GM15510 (cell line): Measurements from ENCODE around the gene CMTM6.

ENCODE experiments used
- POLR2A ChIP-seq: IDR thresholded peaks from 3 replicates; pipeline ENCODE4 v1.6.1; 2011; ENCODE audit warnings: borderline replicate concordance; ENCODE audit not compliant: insufficient read length; ENCODE audit errors: extremely low read depth

CMTM6 gene, protein sequence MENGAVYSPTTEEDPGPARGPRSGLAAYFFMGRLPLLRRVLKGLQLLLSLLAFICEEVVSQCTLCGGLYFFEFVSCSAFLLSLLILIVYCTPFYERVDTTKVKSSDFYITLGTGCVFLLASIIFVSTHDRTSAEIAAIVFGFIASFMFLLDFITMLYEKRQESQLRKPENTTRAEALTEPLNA

DNA sequence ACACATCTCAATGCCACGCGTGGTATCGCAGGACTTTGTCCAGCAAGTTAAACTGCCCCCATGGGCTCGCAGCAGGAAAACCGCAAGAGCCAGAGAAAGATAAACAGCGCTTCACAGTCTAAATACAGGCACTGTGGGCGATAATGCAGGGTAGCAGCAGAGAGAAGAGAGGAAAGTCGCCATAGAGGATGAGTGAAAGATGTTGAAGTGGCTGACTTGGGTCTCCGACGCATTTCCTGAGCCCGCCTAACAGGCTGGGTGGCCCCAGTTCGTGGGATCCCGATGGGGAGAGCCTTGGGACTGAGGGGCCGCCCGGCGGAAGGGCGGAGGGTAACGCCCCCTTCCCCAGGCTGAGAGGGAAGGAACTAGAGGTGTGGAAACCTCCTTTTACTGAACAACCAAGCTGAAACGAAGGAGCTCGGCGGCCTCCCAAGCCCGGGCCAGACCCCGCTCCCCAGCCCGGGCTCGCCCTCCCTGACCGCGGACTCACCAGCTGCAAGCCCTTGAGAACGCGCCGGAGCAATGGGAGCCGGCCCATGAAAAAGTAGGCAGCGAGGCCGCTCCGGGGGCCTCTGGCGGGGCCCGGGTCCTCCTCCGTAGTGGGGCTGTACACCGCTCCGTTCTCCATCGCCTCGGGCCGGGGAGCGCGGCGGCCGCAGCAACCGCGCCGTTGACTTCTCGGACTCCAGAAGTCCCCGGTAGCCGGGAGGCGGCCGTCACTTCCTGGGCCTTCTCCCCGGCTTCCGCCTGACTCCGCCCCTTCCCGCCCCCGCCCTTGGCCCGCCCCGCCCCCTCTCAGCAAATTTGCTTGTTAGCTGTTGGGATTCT, at the start of gene CMTM6:
TSS of gene CMTM6 (minus strand) at position 735 of the 828 bp plus-strand sequence. CDS start at position 628, 107 bp downstream.
- peak; percentile 86 for TF ChIP-seq POLR2A

DNA sequence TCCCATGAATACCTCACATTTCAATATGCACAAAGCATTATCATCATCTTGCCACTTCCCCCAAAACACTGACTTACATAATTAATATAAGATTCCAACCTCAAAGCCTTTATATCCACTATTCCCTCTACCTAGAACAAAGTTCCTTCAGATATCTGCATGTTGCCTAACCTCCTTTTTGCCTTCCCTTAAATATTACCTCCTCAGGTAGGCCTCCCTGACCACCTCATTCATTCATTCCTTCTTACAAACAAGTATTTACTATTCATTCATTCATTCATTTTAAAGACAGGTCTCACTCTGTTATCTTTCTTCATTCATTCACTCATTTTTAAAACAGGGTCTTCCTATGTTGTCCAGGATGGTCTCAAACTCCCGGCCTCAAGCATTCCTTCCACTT, 49.4 kb upstream of the CMTM6 start:
- no peak for TF ChIP-seq POLR2A

DNA sequence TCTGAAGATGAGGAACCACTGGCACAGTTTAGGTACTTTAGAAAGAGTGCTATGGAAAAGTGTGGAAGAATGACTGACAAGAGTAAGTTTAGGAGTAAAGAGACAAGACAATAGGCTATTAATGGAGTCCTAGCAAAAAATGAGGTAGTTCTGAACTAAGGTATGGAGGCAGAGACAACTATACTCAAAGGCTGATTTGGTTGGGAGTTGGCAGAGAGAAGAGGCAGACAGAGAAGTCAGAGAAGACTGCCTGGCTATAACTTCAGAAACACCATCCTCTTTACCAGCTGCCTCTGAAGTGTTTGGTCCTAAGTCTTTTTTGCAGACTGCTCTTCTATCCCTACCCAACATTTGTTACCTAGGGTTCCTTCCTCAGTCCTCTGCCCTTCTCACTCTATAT, 48.8 kb upstream of the CMTM6 start:
- TF ChIP-seq POLR2A = no peak

DNA sequence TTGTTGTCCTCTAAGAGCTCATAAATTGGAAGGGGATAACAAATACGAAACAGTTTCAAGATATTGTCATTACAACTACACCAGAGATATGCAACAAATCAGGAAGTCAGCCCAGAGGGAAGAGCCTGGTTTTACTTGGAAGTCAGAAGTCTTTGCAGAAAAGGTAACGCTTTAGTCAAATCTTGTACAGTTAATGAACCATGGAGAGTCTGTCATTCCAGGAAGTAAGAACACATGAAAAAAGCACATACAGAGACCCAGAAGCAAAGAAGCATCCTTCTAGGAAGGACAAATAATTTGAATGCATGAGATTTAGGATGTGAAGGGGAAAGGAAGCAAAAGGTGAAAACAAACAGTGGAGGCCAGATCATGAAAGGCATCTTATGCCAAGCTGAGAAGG, 48.4 kb upstream of the CMTM6 start:
- no peak for TF ChIP-seq POLR2A

DNA sequence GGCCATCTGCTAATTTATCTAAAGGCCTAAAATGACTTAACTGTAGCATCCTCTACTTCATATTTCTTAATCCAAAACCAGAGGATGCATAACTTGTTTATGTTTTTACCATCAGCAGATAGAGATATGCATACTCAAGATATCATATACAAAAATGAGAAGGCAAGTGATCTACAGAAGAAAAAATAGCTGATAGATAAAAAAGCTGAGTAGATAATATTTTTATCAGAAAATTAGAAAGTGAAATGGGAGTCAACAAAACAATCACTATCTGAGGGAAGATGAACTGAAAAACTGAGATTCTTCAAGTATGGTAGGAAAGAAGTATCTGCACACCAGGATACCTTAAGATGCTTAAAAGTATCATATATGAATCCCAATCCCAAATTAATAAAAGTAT, 42.7 kb upstream of the CMTM6 start:
- TF ChIP-seq POLR2A = no peak

DNA sequence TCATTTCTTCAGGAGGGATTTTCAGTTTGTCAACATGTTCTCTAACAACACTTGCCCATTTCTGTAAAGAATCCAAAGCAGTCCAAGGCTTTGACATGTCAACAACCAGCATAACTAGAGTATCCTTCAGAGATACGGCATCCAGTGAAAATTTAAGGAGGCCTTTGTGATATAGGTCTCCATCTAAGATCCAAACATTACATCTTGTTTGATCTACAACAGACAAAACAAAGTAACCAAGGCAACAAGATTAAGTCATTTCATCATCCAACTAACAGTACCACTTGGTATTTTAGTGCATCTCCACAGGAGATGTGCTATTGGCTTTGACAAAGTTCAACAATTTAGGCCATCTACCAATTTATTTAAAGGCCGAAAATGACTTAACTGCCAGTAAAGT, 42.2 kb upstream of the CMTM6 start:
- TF ChIP-seq POLR2A = no peak

DNA sequence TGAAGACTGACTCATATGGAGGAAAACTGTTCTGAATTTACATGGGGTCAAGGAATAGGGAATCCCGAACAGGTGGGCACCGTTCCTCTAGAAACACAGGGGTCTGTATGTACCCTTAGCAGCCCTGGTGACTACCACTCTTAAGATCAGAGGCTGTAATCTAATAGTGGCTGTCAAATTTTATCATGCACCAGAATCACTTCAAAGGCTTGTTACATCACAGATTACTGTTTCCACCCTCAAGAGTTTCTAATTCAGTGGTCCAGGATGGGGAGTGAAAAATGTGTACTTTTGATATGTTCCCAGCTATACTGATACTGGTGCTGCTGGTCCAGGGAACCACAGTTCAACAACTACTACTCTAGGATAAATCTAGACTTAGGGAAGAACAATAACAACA, 40.2 kb upstream of the CMTM6 start:
- TF ChIP-seq POLR2A = no peak

DNA sequence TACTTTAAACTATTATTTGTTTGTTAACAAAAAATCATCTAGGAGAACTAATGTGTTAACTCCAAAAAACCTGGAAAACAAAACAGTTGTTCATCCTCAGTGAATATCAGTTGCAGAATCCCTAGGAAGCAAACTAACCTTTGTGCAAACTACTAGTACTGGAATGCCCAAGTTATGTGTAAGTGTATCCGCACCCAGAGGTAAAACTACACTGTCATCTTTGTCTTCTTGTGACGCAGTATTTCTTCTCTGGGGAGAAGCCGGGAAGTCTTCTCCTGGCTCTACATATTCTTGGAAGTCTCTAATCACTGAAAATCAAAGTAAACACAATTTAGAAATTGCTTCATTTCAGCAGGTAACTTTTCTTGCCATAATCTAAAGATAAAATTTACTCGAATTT, 38.2 kb upstream of the CMTM6 start:
- TF ChIP-seq POLR2A = no peak

DNA sequence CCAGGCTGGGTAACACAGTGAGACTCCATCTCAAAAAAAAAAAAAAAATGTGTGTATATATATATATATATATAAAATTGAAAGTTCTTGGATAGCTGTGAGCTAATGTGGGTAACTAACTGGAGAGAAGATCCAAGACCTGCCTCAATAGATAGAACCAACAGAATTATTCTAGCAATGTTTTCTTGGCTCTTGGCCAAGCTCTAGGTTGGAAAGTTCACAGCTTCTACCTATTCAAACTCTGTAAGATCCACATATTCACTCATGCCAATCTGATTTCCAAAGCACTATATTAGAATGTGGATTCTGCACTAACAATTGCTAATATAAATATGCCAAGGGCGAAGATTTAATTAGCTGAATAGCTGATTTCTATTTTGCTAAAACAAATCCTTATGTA, 29.8 kb upstream of the CMTM6 start:
- TF ChIP-seq POLR2A = no peak

DNA sequence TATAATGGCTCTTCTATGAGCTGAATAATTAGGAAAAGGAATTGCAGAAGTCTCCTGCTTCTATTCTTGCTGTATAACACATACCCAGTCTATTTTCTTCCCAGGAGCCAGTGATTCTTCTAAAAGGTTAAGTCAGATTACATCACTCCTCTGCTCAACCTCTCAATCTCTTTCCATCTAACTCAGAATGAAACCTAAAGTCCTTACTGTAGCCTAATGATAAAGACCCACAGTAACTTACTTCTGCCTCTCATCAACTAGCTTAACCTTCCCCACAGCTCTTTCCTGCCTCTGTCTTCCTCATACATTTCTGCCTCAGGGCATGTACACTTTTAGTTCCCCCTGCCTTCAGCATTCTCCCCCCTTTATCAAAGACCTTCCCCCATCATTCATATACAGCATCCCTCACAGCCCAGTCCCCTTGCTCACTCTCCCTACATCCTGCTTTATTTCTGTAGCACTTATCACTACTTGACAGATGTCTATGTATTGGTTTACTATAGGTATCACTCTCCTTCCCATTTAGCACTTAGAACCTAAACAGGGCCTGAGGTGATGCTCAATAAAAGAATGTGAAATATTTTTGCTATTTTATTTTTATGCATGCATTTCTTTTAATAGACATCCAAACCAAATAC, 28.5 kb upstream of the CMTM6 start:
- TF ChIP-seq POLR2A = no peak

DNA sequence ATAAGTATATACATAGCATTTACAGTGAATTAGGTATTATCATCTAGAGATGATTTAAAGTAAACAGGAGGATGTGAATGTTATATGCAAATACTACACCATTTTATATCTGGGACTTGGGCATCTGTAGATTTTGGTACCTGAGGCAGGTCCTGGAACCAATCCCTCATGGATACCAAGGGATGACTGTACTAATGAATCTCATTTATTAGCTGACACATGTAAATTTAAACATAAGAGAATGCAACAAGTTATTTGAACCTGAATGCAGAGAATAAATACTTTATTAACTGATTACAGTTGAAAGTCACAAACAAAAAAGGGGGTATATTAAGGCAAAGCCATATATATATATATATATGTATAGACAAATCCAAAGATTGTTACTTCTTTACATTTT, 23.1 kb upstream of the CMTM6 start:
- TF ChIP-seq POLR2A = no peak

DNA sequence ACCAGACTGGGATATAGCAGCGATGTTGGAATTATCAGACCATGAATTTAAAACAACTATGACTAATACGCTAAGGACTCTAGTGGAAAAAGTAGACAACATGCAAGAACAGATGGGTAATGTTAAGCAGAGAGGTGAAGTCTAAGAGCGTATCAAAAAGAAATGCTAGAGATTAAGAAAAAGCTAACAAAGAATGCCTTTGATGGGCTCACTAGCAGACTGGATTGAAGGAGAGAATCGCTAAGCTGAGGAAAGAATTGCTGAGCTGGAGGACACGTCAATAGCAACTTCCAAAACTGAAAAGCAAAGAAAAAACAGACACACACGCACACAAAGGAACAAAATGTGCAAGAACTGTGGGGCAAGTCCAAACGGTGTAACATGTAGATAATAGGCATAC, 20.0 kb upstream of the CMTM6 start:
- TF ChIP-seq POLR2A = no peak

DNA sequence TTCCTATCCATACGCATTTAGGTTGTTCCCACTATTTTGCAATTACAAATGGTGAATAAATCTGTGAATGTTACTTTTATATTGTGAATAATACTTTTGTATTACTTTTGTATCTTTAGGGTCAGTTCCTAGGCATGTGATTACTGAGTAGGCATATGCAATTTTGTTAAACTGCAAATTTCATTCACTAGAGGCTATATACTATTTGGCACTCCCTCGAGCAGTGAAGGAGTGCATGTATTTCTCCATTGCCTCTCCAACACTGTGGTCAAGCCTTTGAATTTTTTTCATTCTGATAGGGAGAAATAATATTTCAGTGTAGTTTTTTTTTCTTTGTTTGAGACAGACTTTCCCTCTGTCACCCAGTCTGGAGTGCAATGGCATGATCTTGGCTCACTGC, 8.4 kb upstream of the CMTM6 start:
- no peak for TF ChIP-seq POLR2A

DNA sequence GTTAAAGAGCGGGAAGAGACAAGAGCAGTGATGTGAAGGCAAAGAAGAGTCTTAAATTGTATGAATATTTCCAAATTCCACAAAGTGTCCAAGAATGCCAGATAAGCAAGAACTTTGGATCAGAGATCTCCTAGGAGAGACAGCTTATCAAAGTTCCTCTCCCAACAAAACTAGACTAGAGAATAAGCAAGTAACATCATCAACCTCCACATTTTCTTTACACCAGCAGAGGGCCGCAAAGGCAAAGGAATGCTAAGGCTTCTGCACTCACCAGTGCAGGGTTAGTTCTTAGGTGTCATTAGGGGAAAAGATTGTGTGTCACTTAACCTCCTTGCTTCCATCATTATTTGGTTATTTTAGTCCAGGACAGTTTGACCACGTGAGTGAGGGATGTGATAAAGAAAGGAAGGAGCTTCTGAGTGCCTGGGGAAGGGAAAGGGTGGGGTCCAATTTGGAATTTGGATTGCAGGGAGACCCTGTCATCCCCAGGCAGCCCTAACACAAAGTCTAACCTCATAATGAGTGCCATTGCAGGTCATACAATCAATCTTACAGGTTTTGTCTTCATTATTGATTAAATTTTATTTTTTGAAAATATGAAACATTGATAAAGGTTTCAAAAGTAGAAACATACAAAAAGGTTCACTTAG, 7.5 kb upstream of the CMTM6 start:
- no peak for TF ChIP-seq POLR2A

DNA sequence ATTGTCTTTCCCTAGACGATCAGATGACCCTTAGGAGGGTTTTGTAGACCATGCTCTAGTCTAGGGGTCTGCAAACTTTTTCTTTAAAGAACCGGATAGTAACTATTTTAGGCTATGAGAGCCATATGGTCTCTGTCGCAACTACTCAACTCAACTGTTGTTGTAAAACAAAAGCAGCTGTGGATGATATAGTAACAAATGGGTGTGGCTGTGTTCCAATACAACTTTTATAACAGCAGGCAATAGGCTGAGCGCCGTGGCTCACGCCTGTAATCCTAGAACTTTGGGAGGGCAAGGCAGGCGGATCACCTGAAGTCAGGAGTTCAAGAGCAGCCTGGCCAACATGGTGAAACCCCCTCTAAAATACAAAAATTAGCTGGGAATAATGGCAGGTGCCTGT, 6.1 kb upstream of the CMTM6 start:
- TF ChIP-seq POLR2A = no peak
